Left ventricle myocardium inferior (tissue), 1 donor: ENCODE measurements around the gene SRPK1. TPM values are rescaled to one million over a fixed set of nuclear protein-coding genes. Genes with fewer than 3 reads are reported as not detected.

Experiments
- DNase-seq: peaks from one replicate; pipeline ENCODE4 v3.0.0-alpha.2; 2020
- H3K27ac ChIP-seq: fragments of 200-600 bp; replicated peaks from 2 replicates; pipeline ENCODE4 v1.8.0; 2021
- H3K27me3 ChIP-seq: fragments of 200-600 bp; 2 replicates; pipeline ENCODE4 v1.8.0; 2021; ENCODE audit warnings: low read depth
- H3K36me3 ChIP-seq: fragments of 200-600 bp; 2 replicates; pipeline ENCODE4 v1.8.0; 2021
- H3K4me1 ChIP-seq: fragments of 200-600 bp; 2 replicates; pipeline ENCODE4 v1.8.0; 2021
- H3K4me3 ChIP-seq: fragments of 200-600 bp; 2 replicates; pipeline ENCODE4 v1.8.0; 2021; ENCODE audit warnings: mild to moderate bottlenecking, moderate library complexity
- H3K9me3 ChIP-seq: fragments of 200-600 bp; replicated peaks from 2 replicates; pipeline ENCODE4 v1.8.0; 2021
- CTCF ChIP-seq: fragments of 200-600 bp; IDR thresholded peaks from 2 replicates; pipeline ENCODE4 v1.8.0; 2021; ENCODE audit warnings: antibody characterized with exemption, mild to moderate bottlenecking, borderline replicate concordance
- intact Hi-C: fragments of 100-400 bp; cut with micrococcal nuclease; formaldehyde crosslinking; loops from one replicate; pipeline ENCODE4 v1.11.0; 2022
- total RNA-seq: library from RNA; stranded (reverse); fragmentation: NEBNext Ultra II Directional; extraction: Animal tissue kit (Norgen Biotek cat#: 25700); gene quantifications from one replicate; pipeline ENCODE4 v1.2.1, GENCODE V29; 2021
- donor health status: DM: no; HTN: yes; CAD: no; lungs with severe emphysema.

Gene SRPK1
- total RNA-seq, 1 donor from 2014 or later, result 18.4 TPM

GRCh38 chr6:35859367-35859766 is 61.5 kb downstream of the SRPK1 start:
- intact Hi-C loops, result no loop called here
- no peak for TF ChIP-seq CTCF
- Histone ChIP-seq H3K4me3 (no peak overlapping the region), H3K27me3 (no peaks in the 10 kb centered on the region), H3K36me3 (peaks cover 53% of the 10 kb centered on the region), H3K4me1 (no peaks in the 10 kb centered on the region), H3K27ac (no peak overlapping the region), H3K9me3 (no peaks in the 10 kb centered on the region)
- DNase-seq, result no peak

DNA sequence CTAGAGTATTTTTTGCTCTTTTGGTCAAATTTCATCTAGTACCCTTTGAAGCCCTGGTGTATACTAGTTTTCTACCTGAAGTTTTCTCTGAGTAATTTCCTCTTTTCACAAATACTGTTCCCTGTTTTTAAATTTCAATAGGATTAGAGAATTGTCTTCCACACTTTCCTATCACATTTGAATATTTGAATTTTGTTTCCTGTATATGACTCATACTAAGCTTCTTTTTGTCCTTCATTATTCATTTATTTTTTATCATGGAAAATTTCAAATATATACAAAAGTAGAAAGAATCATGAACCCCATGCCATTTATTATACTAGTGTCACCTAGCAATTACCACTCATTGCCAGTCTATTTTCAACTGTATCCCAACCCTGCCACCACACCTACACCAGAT is 63.0 kb downstream of the SRPK1 start:
- H3K4me3 ChIP-seq, result no peak overlapping the region
- TF ChIP-seq CTCF, result no peak
- H3K27me3 ChIP-seq, result no peaks in the 10 kb centered on the region
- H3K27ac ChIP-seq, result no peak overlapping the region
- DNase-seq, result no peak
- no peaks in the 10 kb centered on the region for H3K4me1 ChIP-seq
- peaks cover 62% of the 10 kb centered on the region for H3K36me3 ChIP-seq
- intact Hi-C loops, result no loop called here
- H3K9me3 ChIP-seq, result no peaks in the 10 kb centered on the region

DNA sequence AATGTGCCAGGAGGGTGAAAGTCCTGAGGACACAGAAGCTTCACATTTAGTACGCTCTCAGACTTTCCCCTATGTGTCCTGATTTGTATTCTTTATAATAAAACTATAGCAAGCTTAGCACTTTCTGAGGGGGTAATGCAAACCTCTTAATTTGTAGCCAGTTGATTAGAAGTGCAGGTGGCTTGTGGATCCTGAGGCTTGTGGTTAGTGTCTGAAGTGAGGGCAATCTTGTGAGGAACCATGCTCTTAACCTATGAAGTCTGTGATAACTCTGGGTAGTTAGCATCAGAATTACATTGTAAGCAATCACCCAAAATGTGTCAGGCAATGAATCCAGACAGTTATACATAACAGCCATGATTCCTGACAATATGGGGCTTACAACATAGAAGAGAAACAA is 64.6 kb downstream of the SRPK1 start:
- Histone ChIP-seq H3K36me3 (peaks cover 72% of the 10 kb centered on the region), H3K4me3 (no peak overlapping the region), H3K27ac (no peak overlapping the region), H3K9me3 (no peaks in the 10 kb centered on the region), H3K27me3 (no peaks in the 10 kb centered on the region), H3K4me1 (no peaks in the 10 kb centered on the region)
- no peak for DNase-seq
- intact Hi-C loops, result no loop called here
- TF ChIP-seq CTCF, result no peak

GRCh38 chr6:35852994-35853393 is 67.9 kb downstream of the SRPK1 start:
- H3K36me3 ChIP-seq, result peaks cover 76% of the 10 kb centered on the region
- intact Hi-C loops, result no loop called here
- H3K4me3 ChIP-seq, result no peak overlapping the region
- no peaks in the 10 kb centered on the region for H3K4me1 ChIP-seq
- no peak for TF ChIP-seq CTCF
- H3K27me3 ChIP-seq, result no peaks in the 10 kb centered on the region
- H3K27ac ChIP-seq, result no peak overlapping the region
- peaks cover 10% of the 10 kb centered on the region for H3K9me3 ChIP-seq
- no peak for DNase-seq

DNA sequence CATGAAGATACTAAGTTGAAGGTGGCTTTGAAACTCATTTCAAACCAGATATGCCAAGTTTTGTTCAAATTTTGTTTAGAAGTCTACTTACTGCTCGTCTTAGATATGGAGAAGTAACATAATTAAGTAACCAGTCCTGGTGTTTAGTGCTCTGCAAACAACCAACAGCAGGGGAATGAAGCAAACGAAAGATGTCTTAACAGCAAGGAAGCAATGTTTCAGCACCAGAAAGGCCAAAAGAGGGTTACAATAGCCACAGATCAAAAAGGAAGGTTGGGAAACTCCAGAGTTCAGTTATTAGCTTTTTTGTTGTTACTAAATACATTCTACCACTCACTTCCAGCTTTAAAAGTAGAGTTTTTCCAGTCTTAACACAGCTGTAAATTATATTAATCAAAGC is 70.7 kb downstream of the SRPK1 start:
- Histone ChIP-seq H3K36me3 (peaks cover 68% of the 10 kb centered on the region), H3K4me1 (no peaks in the 10 kb centered on the region), H3K27me3 (no peaks in the 10 kb centered on the region), H3K4me3 (no peak overlapping the region), H3K27ac (no peak overlapping the region), H3K9me3 (peaks cover 10% of the 10 kb centered on the region)
- DNase-seq, result no peak
- intact Hi-C loops, result no loop called here
- TF ChIP-seq CTCF, result no peak

DNA sequence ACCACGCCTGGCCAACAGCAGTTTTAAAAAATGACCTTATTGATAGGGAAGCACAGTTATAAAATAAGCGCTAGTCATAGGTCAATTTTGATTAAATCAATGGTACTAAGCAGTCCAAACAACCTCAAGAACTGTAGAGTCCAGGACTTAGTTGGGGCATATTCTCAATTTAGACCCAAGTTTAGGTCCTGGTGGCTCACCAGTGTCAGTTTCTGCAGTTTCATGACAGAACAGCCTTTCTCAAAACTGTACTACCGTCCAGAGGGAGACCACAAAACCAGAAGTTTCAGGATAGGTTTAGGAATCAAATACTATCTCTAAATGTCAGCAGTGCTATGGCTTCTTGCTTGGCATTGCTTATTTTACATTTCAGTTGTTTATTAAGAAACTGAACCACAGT is 76.6 kb downstream of the SRPK1 start:
- no peak for DNase-seq
- Histone ChIP-seq H3K4me3 (no peak overlapping the region), H3K27ac (no peak overlapping the region), H3K4me1 (no peaks in the 10 kb centered on the region), H3K36me3 (peaks cover 53% of the 10 kb centered on the region), H3K9me3 (peaks cover 10% of the 10 kb centered on the region), H3K27me3 (no peaks in the 10 kb centered on the region)
- intact Hi-C loops, result no loop called here
- no peak for TF ChIP-seq CTCF
